ENCODE data around the gene BMP2K.

The BMP2K gene

DNA sequence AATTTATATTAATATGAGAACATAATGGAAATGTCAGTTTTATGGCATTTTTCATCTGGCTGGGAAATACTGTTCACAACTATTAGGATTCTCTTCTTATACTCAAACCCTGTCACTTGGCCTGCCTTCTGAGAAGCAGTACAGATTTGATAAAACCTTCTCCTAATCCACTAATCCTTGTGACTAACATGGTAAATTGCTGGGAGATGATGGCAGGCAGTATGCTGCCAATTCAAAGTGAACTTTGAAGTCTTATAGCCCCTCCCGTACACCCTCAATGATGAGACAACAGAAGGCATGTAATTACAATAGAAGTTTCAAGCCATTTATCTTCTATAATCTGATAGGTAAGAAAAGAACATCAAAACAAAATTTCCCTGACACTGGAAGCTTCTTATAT is 126.1 kb downstream of the BMP2K start (continued):
- TF ChIP-seq BACH2 (CRISPR knock-in tag; IDR thresholded peaks at IDR 0.05; ENCODE audit: borderline replicate concordance) (no peak), SNAI2 (CRISPR knock-in tag; IDR thresholded peaks at IDR 0.05) (no peak)

DNA sequence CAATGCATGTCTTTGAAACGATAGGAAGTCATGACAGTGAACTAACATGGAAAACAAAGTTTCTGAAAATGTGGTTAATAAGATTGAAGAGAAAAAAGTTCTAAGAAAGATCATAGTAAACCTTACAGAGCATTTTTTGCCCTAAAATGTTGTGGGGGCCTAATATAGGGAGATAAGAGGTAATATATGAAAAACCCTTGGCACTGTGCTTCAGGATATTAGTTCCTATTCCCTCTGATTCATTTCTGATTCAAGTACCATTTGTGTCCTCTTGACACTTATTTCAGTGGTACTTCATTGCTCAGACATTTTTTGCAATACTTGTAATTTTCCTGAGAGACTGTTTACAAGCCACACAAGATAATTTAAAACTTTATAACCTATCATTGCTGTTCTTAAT is 128.0 kb downstream of the BMP2K start:
- no peak for ATAC-seq

GRCh38 chr4:78907638-78908037 is 131.5 kb downstream of the BMP2K start:
- ATAC-seq, result no peak
- TF ChIP-seq, protein P1, sequence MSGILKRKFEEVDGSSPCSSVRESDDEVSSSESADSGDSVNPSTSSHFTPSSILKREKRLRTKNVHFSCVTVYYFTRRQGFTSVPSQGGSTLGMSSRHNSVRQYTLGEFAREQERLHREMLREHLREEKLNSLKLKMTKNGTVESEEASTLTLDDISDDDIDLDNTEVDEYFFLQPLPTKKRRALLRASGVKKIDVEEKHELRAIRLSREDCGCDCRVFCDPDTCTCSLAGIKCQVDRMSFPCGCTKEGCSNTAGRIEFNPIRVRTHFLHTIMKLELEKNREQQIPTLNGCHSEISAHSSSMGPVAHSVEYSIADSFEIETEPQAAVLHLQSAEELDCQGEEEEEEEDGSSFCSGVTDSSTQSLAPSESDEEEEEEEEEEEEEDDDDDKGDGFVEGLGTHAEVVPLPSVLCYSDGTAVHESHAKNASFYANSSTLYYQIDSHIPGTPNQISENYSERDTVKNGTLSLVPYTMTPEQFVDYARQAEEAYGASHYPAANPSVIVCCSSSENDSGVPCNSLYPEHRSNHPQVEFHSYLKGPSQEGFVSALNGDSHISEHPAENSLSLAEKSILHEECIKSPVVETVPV (CRISPR knock-in tag; IDR thresholded peaks at IDR 0.05), result no peak
- no peak for TF ChIP-seq POU6F1 (CRISPR knock-in tag; IDR thresholded peaks at IDR 0.05; ENCODE audit: borderline replicate concordance, low read depth)
- no peak for TF ChIP-seq PATZ1 (CRISPR knock-in tag; IDR thresholded peaks at IDR 0.05; ENCODE audit: borderline replicate concordance)
- TF ChIP-seq TCF4 (CRISPR knock-in tag; IDR thresholded peaks at IDR 0.05; ENCODE audit: borderline replicate concordance), result no peak
- TF ChIP-seq ZNF8 (CRISPR knock-in tag; IDR thresholded peaks at IDR 0.05), result no peak
- no peak for TF ChIP-seq ARNTL (CRISPR knock-in tag; IDR thresholded peaks at IDR 0.05; ENCODE audit: borderline replicate concordance, low read depth)
- TF ChIP-seq TOX (CRISPR knock-in tag; IDR thresholded peaks at IDR 0.05; ENCODE audit: borderline replicate concordance), result no peak

More for the DNA sequence above, 128.0 kb downstream of the BMP2K start:
- TF ChIP-seq POU6F1 (CRISPR knock-in tag; IDR thresholded peaks at IDR 0.05; ENCODE audit: borderline replicate concordance, low read depth) (no peak), ZNF565 (CRISPR knock-in tag; conservative IDR thresholded peaks at IDR 0.05; ENCODE audit: low read depth) (no peak), OSR1 (CRISPR knock-in tag; IDR thresholded peaks at IDR 0.05) (no peak), SNAI2 (CRISPR knock-in tag; IDR thresholded peaks at IDR 0.05) (no peak), ZC3H10 (CRISPR knock-in tag; IDR thresholded peaks at IDR 0.05) (no peak), GLIS3 (CRISPR knock-in tag; IDR thresholded peaks at IDR 0.05) (no peak), PATZ1 (CRISPR knock-in tag; IDR thresholded peaks at IDR 0.05; ENCODE audit: borderline replicate concordance) (no peak), ZNF8 (CRISPR knock-in tag; IDR thresholded peaks at IDR 0.05) (no peak), ZNF70 (CRISPR knock-in tag; IDR thresholded peaks at IDR 0.05) (no peak), ARNTL (CRISPR knock-in tag; IDR thresholded peaks at IDR 0.05; ENCODE audit: borderline replicate concordance, low read depth) (no peak), ZFP30 (CRISPR knock-in tag; IDR thresholded peaks at IDR 0.05) (no peak), ESRRG (CRISPR knock-in tag; IDR thresholded peaks at IDR 0.05) (no peak), CSDC2 (CRISPR knock-in tag; IDR thresholded peaks at IDR 0.05) (no peak), TCF4 (CRISPR knock-in tag; IDR thresholded peaks at IDR 0.05; ENCODE audit: borderline replicate concordance) (no peak), ZFP3 (CRISPR knock-in tag; IDR thresholded peaks at IDR 0.05) (no peak), TOX (CRISPR knock-in tag; IDR thresholded peaks at IDR 0.05; ENCODE audit: borderline replicate concordance) (no peak), CREB5 (CRISPR knock-in tag; IDR thresholded peaks at IDR 0.05; ENCODE audit: low read depth) (no peak), ISL1 (CRISPR knock-in tag; IDR thresholded peaks at IDR 0.05) (no peak)
- TF ChIP-seq, protein P1 (CRISPR knock-in tag; IDR thresholded peaks at IDR 0.05), result no peak

All from SK-N-SH treated with all-trans-retinoic acid at 6 μM for 48 hours (cell line).